Keratinocyte (primary cell): ENCODE measurements around the gene CACNA1B. TPM values are rescaled to one million over a fixed set of nuclear protein-coding genes. Genes with fewer than 3 reads are reported as not detected.

Experiments
- DNase-seq: peaks from one replicate; pipeline ENCODE4 v3.0.0-alpha.2; 2011; ENCODE audit warnings: low read depth, missing footprints, low spot score
- FAIRE-seq: peaks from 2 replicates; lab custom pipeline; 2011; peaks lifted over from hg19 to GRCh38; lab: Jason Lieb, UNC
- H2AFZ ChIP-seq: 2 replicates; pipeline ENCODE4 v1.6.0; 2012; ENCODE audit warnings: low read length, control low read depth, inconsistent platforms; ENCODE audit not compliant: control insufficient read depth
- H3K27ac ChIP-seq: 2 replicates; pipeline ENCODE4 v1.5.1; 2011; ENCODE audit warnings: low read length; ENCODE audit not compliant: control insufficient read depth, insufficient read depth
- H3K27me3 ChIP-seq: 3 replicates; pipeline ENCODE4 v1.6.0; 2011; ENCODE audit warnings: low read length; ENCODE audit not compliant: control insufficient read depth, insufficient read depth; ENCODE audit errors: extremely low read depth
- H3K36me3 ChIP-seq, 2 experiments: 2 replicates in 1 of 2; 3 replicates in 1 of 2; pipeline ENCODE4 v1.5.1; 2011; ENCODE audit warnings: low read length in 2 of 2, mild to moderate bottlenecking in 1 of 2; ENCODE audit not compliant: control insufficient read depth in 2 of 2, insufficient read depth in 2 of 2; ENCODE audit errors: extremely low read depth in 1 of 2
- H3K4me1 ChIP-seq: 3 replicates; pipeline ENCODE4 v1.5.1; 2011; ENCODE audit warnings: low read length; ENCODE audit not compliant: control insufficient read depth, insufficient read depth; ENCODE audit errors: extremely low read depth
- H3K4me2 ChIP-seq: 3 replicates; pipeline ENCODE4 v1.6.0; 2011; ENCODE audit warnings: low read depth, low read length; ENCODE audit not compliant: control insufficient read depth, insufficient read depth; ENCODE audit errors: extremely low read depth
- H3K4me3 ChIP-seq, 3 experiments: fragments of 200-600 bp in 1 of 3; sonication (generic) in 1 of 3; 2 replicates in 2 of 3; 3 replicates in 1 of 3; pipeline ENCODE4 v1.5.1; 2011 to 2016; ENCODE audit warnings: low read length in 3 of 3, mild to moderate bottlenecking in 3 of 3, control low read depth in 2 of 3, inconsistent platforms in 1 of 3, low read depth in 1 of 3, mixed read lengths in 1 of 3, mixed run types in 1 of 3, moderate library complexity in 1 of 3; ENCODE audit not compliant: control insufficient read depth in 2 of 3, insufficient read depth in 2 of 3; ENCODE audit errors: extremely low read depth in 1 of 3
- H3K79me2 ChIP-seq: 2 replicates; pipeline ENCODE4 v1.6.0; 2012; ENCODE audit warnings: low read length; ENCODE audit not compliant: control insufficient read depth, insufficient read depth
- H3K9ac ChIP-seq: 3 replicates; pipeline ENCODE4 v1.6.0; 2011; ENCODE audit warnings: low read length; ENCODE audit not compliant: control insufficient read depth, insufficient read depth; ENCODE audit errors: extremely low read depth
- H3K9me1 ChIP-seq: 3 replicates; pipeline ENCODE4 v1.6.0; 2011; ENCODE audit warnings: low read length; ENCODE audit not compliant: control insufficient read depth, insufficient read depth; ENCODE audit errors: extremely low read depth
- H3K9me3 ChIP-seq: 2 replicates; pipeline ENCODE4 v1.5.1; 2012; ENCODE audit warnings: low read depth, low read length; ENCODE audit not compliant: control insufficient read depth
- H4K20me1 ChIP-seq: 3 replicates; pipeline ENCODE4 v1.6.0; 2011; ENCODE audit warnings: low read length; ENCODE audit not compliant: control insufficient read depth, insufficient read depth; ENCODE audit errors: extremely low read depth
- EZH2 ChIP-seq: IDR thresholded peaks from one replicate; pipeline ENCODE4 v1.6.1; 2012; ENCODE audit warnings: inconsistent platforms, mild to moderate bottlenecking, low read length, moderate library complexity
- dilution Hi-C: fragments of 300-500 bp; cut with MboI; formaldehyde crosslinking; loops from one replicate; pipeline ENCODE4 v1.7.0; 2020; ENCODE audit warnings: low sequenced_read_pairs; ENCODE audit not compliant: extremely low pct_ligation_motif_present
- polyA plus RNA-seq, 5 experiments: library from polyadenylated mRNA; depleted of rRNA in 3 of 5; stranded (reverse) in 3 of 5; stranded (forward) in 1 of 5; unstranded in 1 of 5; fragments of >200 nt; gene quantifications; 1 replicate in 1 of 5; 2 replicates in 3 of 5; 3 replicates in 1 of 5; pipeline versions ENCODE4 v1.2.1 to v1.2.3, GENCODE V29; 2011 to 2012; ENCODE audit warnings: missing spikeins in 2 of 5, low read depth in 1 of 5, low replicate concordance in 1 of 5
- TF ChIP-seq, protein P1 (sequence below), 3 experiments: IDR thresholded peaks in 1 of 3; conservative IDR thresholded peaks in 1 of 3; optimal IDR thresholded peaks in 1 of 3; 2 replicates in 2 of 3; 3 replicates in 1 of 3; pipeline versions ENCODE3 to v1.5.1; 2011; ENCODE audit warnings: low read length in 3 of 3, mild to moderate bottlenecking in 3 of 3, moderate library complexity in 2 of 3, control low read depth in 1 of 3, inconsistent platforms in 1 of 3; ENCODE audit not compliant: insufficient read depth in 2 of 3; ENCODE audit errors: extremely low read depth in 1 of 3

CACNA1B gene
- polyA plus RNA-seq, 1 donor (not counting 4 experiments of a cell fraction or from before 2014, with no cell fraction given), result 0.01 TPM

- H3K36me3 ChIP-seq, result peaks cover 5 to 18% of the 10 kb centered on the region in 2 experiments
- H3K4me2 ChIP-seq, result no peak overlapping the region
- no peak overlapping the region for H3K27ac ChIP-seq
- no peak overlapping the region for H3K9ac ChIP-seq
- H3K79me2 ChIP-seq, result no peaks in the 10 kb centered on the region
- FAIRE-seq (no peak), DNase-seq (no peak)
- TF ChIP-seq, protein P1, sequence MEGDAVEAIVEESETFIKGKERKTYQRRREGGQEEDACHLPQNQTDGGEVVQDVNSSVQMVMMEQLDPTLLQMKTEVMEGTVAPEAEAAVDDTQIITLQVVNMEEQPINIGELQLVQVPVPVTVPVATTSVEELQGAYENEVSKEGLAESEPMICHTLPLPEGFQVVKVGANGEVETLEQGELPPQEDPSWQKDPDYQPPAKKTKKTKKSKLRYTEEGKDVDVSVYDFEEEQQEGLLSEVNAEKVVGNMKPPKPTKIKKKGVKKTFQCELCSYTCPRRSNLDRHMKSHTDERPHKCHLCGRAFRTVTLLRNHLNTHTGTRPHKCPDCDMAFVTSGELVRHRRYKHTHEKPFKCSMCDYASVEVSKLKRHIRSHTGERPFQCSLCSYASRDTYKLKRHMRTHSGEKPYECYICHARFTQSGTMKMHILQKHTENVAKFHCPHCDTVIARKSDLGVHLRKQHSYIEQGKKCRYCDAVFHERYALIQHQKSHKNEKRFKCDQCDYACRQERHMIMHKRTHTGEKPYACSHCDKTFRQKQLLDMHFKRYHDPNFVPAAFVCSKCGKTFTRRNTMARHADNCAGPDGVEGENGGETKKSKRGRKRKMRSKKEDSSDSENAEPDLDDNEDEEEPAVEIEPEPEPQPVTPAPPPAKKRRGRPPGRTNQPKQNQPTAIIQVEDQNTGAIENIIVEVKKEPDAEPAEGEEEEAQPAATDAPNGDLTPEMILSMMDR (optimal IDR thresholded peaks at IDR 0.05 in 1 of 3, IDR thresholded peaks at IDR 0.05 in 1 of 3, conservative IDR thresholded peaks at IDR 0.05 in 1 of 3; ENCODE audit: extremely low read depth in 1 of 3, insufficient read depth in 2 of 3, low read length in 3 of 3), result no peak
- no peak for TF ChIP-seq EZH2
- H3K27me3 ChIP-seq, result no peaks in the 10 kb centered on the region
- H3K9me1 ChIP-seq, result no peaks in the 10 kb centered on the region
- dilution Hi-C loops, result no loop called here
- H3K9me3 ChIP-seq, result no peaks in the 10 kb centered on the region
- H3K4me3 ChIP-seq, result no peak overlapping the region
- no peaks in the 10 kb centered on the region for H3K4me1 ChIP-seq
- peaks cover 9% of the 10 kb centered on the region for H4K20me1 ChIP-seq
- no peak overlapping the region for H2AFZ ChIP-seq
These were observed 45.3 kb upstream of the CACNA1B start for GRCh38 chr9:137832191-137832700.

DNA sequence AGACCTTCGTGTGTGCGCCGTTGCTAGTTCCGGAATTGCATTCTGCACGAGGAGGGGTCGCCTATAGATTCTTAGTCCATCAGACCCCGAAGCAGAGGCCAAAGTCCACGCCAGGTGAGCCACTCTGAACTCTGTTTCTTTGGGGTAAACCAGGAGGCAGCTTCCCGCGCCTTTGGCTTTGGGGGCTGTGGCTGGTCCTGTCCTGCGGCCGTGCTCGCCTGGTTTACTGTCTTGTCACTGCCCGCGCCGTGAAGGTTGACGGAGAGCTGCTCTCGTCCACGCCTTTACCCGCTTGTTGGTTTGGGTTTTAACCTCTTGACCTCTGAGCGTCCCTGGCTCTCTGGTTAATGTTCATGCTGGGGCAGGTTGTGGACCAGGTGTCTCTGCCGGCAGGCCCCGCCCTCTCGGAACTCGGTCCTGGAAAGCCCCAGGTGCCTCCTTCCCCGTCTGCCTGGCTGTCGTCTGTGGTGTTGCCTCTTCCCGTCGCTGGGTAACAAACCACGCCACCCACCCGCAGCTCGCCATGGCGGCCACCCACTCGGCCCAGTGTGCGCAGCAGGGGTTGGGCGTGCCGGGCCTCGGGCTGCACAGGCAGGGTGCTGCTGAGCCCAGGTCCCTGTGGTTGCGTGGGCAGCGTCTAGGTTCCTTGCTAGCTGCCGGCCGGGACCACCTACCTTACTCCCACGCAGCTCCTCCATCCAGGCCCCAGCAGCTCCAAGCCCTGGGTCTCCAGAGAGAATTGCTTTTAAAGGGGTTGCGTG lies 44.6 kb upstream of the CACNA1B start:
- TF ChIP-seq EZH2, result no peak
- TF ChIP-seq, protein P1 (optimal IDR thresholded peaks at IDR 0.05 in 1 of 3, IDR thresholded peaks at IDR 0.05 in 1 of 3, conservative IDR thresholded peaks at IDR 0.05 in 1 of 3; ENCODE audit: extremely low read depth in 1 of 3, insufficient read depth in 2 of 3, low read length in 3 of 3), result no peak
- Histone ChIP-seq H4K20me1 (peaks cover 9% of the 10 kb centered on the region), H3K36me3 (peaks cover 5 to 17% of the 10 kb centered on the region in 2 experiments), H3K9me3 (no peaks in the 10 kb centered on the region), H3K4me1 (no peaks in the 10 kb centered on the region), H3K27ac (no peak overlapping the region), H3K4me3 (no peak overlapping the region), H3K9me1 (no peaks in the 10 kb centered on the region), H3K79me2 (no peaks in the 10 kb centered on the region), H3K9ac (no peak overlapping the region), H3K4me2 (no peak overlapping the region), H2AFZ (no peak overlapping the region), H3K27me3 (no peaks in the 10 kb centered on the region)
- no peak for FAIRE-seq
- DNase-seq, result no peak
- dilution Hi-C loops, result no loop called here
